ENCODE measurements around the gene GNAZ. TPM values are rescaled to one million over a fixed set of nuclear protein-coding genes. Genes with fewer than 3 reads are reported as not detected.
A peak's percentile ranks its signal among the peaks of the same experiment; 100 is the strongest.

GNAZ gene
- total and polyA plus RNA-seq, 2 donors from 2014 or later, result 3.7 to 5.7 TPM

GRCh38 chr22:23033116-23033905 is 37.0 kb upstream of the GNAZ start:
- no peak overlapping the region for H3K9ac ChIP-seq (ENCODE audit: low read length in 3 of 3)
- no peak overlapping the region for H3K27ac ChIP-seq (ENCODE audit: low read depth in 2 of 2, low read length in 2 of 2)
- H3K4me3 ChIP-seq (ENCODE audit: low read length in 3 of 3), result no peak overlapping the region
- intact Hi-C loops (cut with DNase I), result no loop called here
- H3K27me3 ChIP-seq (ENCODE audit: control insufficient read depth, insufficient read depth, low read length), result no peaks in the 10 kb centered on the region
- no peaks in the 10 kb centered on the region for H3K9me3 ChIP-seq (ENCODE audit: control insufficient read depth in 2 of 3, insufficient read depth in 1 of 3, low read length in 3 of 3)
- no peak for DNase-seq
- no peaks in the 10 kb centered on the region for H3K36me3 ChIP-seq (ENCODE audit: control insufficient read depth in 2 of 3, insufficient read depth in 3 of 3, low read length in 3 of 3)
- FAIRE-seq, result no peak
- no peak for TF ChIP-seq CTCF (IDR thresholded peaks at IDR 0.05; ENCODE audit: borderline replicate concordance, extremely low read depth, insufficient read depth)
- H3K4me1 ChIP-seq (ENCODE audit: control insufficient read depth in 2 of 3, insufficient read depth in 2 of 3, low read depth in 1 of 3, low read length in 3 of 3), result no peaks in the 10 kb centered on the region

- no peak overlapping the region for H3K9ac ChIP-seq (ENCODE audit: low read length in 3 of 3)
- no peaks in the 10 kb centered on the region for H3K9me3 ChIP-seq (ENCODE audit: control insufficient read depth in 2 of 3, insufficient read depth in 1 of 3, low read length in 3 of 3)
- intact Hi-C loops (cut with DNase I), result no loop called here
- no peaks in the 10 kb centered on the region for H3K4me1 ChIP-seq (ENCODE audit: control insufficient read depth in 2 of 3, insufficient read depth in 2 of 3, low read depth in 1 of 3, low read length in 3 of 3)
- DNase-seq (no peak), FAIRE-seq (no peak)
- H3K27me3 ChIP-seq (ENCODE audit: control insufficient read depth, insufficient read depth, low read length), result no peaks in the 10 kb centered on the region
- no peak overlapping the region for H3K27ac ChIP-seq (ENCODE audit: low read depth in 2 of 2, low read length in 2 of 2)
- TF ChIP-seq CTCF (IDR thresholded peaks at IDR 0.05; ENCODE audit: borderline replicate concordance, extremely low read depth, insufficient read depth), result no peak
- H3K36me3 ChIP-seq (ENCODE audit: control insufficient read depth in 2 of 3, insufficient read depth in 3 of 3, low read length in 3 of 3), result no peaks in the 10 kb centered on the region
- H3K4me3 ChIP-seq (ENCODE audit: low read length in 3 of 3), result no peak overlapping the region
These were observed 35.4 kb upstream of the GNAZ start for GRCh38 chr22:23034621-23035556.

- H3K36me3 ChIP-seq (ENCODE audit: control insufficient read depth in 2 of 3, insufficient read depth in 3 of 3, low read length in 3 of 3), result no peaks in the 10 kb centered on the region
- no peaks in the 10 kb centered on the region for H3K27me3 ChIP-seq (ENCODE audit: control insufficient read depth, insufficient read depth, low read length)
- intact Hi-C loops (cut with DNase I), result no loop called here
- H3K9ac ChIP-seq (ENCODE audit: low read length in 3 of 3), result no peak overlapping the region
- no peaks in the 10 kb centered on the region for H3K9me3 ChIP-seq (ENCODE audit: control insufficient read depth in 2 of 3, insufficient read depth in 1 of 3, low read length in 3 of 3)
- FAIRE-seq (no peak), DNase-seq (peak in 1 of 5 donors; percentile 14)
- no peaks in the 10 kb centered on the region for H3K4me1 ChIP-seq (ENCODE audit: control insufficient read depth in 2 of 3, insufficient read depth in 2 of 3, low read depth in 1 of 3, low read length in 3 of 3)
- H3K4me3 ChIP-seq (ENCODE audit: low read length in 3 of 3), result no peak overlapping the region
- H3K27ac ChIP-seq (ENCODE audit: low read depth in 2 of 2, low read length in 2 of 2), result no peak overlapping the region
- TF ChIP-seq CTCF (IDR thresholded peaks at IDR 0.05; ENCODE audit: borderline replicate concordance, extremely low read depth, insufficient read depth), result no peak
These were observed 34.6 kb upstream of the GNAZ start for GRCh38 chr22:23035557-23036277.
